GM18867 (cell line): ENCODE data around the gene IMP4.
"Not testable (repeated sequence)": the region's sequence is repeated elsewhere in the genome, so short reads cannot be mapped to it uniquely, and the experiment has no call there.

Experiments
- ATAC-seq: cut with Tn5 transposase; IDR thresholded peaks from one replicate; pipeline ENCODE4 v1.9.1; 2021; ENCODE audit warnings: mild to moderate bottlenecking, moderate library complexity; ENCODE audit not compliant: unreplicated experiment

Gene IMP4, protein sequence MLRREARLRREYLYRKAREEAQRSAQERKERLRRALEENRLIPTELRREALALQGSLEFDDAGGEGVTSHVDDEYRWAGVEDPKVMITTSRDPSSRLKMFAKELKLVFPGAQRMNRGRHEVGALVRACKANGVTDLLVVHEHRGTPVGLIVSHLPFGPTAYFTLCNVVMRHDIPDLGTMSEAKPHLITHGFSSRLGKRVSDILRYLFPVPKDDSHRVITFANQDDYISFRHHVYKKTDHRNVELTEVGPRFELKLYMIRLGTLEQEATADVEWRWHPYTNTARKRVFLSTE

DNA sequence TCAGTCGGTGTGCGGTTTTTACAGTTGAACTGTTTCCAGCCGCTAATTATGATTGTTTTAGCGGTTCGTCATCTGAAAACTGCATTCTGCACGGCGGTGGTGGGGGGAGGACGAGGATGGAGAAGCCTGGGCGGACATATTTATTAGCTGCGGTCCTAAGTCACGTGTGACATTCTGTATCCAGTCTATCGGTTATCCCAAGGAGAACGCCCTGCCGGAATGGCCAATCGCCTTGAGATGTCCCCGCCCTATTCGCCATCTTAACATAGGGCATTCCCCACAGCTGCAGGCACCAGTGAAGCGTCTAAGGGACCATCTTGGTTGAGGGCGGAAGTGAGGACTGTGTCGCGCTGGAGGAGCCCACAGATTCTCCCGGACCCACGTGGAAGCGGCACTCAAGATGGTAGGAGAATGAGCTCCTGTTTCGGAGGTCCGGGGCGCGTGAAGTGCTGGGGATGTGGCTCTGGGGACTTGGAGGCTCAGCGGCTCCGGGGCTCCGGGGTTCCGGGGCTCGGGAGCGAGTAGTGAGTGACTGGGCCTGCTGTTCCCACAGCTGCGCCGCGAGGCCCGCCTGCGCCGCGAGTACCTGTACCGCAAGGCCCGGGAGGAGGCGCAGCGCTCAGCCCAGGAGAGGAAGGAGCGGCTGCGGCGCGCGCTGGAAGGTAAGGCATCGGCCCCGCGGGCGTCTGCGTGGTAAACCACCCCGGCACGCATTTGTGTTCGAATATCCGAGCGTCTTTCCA, at the start of gene IMP4:
TSS of gene IMP4 (plus strand) at position 365 of the 743 bp plus-strand sequence. CDS start at position 401, 36 bp downstream.
- peak; percentile 86 for ATAC-seq

DNA sequence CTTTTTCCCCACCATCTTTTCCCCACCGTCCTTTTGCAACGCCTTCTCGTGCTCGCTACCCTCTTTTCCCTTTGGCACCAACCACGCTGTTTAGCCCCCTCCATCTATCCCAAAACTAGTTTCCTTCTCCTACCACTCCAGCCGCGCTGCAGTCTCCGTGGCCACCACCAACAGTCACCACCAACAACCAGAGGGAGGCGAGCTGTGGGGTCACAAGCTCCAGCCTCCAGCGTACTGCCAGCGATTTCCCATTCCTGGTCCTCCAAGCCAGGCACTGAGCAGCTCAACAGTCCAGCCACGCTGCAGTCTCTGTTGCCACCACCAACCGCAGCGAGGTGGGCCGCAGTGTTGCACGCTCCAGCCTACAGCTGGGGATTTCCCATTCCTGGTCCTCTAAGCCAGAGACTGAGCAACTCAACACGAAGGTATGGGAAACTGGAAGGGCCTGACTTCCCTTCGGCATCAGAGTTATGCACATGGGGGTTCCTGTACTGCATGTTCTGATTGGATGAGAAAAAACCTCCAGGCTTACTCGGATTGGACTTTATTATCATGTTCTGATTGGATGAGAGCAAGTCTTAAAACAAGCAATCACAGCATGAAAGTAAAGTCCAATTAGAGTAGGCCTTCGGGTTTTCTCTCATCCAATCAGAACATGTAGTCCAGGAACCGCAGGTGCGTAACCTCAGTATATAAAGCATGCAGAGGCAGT, 42.3 kb upstream of the IMP4 start:
- ATAC-seq: no peak

DNA sequence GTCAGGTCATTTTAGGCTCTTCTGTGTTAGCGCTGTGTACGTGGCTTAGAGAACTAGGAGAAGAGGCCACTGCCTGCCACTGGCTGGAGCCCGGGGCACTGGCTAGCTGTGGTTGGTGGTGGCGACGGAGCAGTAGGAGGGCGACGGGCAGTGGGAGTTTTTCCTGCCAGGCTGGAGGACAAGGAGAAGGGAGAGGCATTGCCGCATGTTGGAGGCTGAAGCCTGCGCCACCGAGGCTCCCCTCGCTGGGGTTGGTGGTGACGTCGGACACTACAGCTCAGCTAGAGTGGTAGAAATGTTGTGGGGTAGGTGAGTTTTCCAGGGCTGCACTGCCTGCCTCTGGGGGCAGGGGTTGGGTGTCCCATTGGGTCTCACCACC, 41.7 kb upstream of the IMP4 start:
- no peak for ATAC-seq

DNA sequence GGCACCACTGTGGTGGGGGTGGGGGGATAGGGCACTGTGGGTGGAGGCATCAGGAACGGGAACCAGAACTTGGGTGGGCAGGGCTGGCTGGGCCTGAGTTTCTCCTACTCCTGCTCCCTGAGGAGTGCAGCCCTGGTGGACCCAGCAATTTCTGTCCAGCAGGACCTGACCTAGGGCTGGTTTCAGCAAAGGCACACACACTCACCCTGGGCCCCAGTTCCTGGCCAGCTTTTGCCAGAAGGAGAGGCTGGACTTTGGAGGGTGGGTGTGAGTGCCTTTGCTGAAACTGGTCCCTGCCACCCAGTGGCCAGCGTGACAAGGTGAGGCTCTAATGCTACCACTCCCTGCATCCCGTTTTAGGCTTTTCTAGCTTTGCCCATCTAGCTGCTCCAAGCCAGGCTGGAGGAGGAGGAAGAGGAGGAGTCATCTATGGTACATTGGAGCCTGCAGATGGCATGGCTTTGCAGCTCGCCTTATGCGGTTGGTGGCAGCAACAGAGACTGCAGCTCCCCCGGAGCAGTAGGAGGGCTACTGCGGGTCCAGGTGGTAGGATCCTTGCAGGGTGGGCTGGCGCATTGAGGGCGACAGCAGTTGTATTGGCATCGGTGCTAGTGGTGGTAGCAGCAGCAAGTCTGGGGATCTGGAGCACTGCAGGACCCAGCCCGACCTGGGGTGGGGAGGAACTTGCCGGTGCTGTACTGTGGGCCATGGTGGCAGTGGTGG, 40.4 kb upstream of the IMP4 start:
- ATAC-seq: peak; percentile 33

DNA sequence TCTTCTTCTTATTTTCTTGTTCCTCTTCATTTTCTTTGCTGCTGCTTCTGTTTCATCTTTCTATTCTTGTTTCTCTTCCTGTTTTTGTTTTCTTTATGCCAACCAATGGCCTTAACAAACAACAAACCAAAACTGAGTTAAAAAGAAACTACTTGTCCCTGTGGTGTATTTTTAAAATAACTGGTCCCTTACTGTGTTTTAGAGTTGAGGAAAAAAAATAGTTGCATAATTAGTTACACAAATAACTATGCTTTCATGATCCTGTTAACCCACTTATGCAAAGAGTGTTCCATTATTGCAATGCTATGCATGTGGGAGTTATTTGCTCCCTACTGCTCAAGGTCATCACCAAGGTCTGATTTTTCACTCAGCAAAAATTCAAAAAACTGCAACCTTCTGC, 39.5 kb upstream of the IMP4 start:
- ATAC-seq: peak; percentile 89

DNA sequence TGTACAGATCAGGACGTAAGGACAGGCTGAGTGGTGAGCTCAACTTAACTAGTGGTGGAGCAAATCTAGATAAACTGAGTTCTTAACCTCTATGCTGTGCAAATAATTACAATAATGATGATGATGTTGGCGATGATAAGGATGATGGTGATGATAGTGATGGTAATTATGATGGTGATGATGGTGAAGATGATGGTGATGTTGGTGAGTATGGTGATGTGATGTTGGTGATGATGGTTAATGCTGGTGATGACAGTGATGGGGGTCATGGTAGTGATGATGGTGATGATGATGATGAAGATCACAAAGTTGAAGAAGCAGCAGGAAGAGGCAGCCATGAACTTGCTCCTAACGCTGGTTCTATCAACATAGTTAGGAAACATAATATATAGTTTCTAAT, 38.0 kb upstream of the IMP4 start:
- no peak for ATAC-seq

DNA sequence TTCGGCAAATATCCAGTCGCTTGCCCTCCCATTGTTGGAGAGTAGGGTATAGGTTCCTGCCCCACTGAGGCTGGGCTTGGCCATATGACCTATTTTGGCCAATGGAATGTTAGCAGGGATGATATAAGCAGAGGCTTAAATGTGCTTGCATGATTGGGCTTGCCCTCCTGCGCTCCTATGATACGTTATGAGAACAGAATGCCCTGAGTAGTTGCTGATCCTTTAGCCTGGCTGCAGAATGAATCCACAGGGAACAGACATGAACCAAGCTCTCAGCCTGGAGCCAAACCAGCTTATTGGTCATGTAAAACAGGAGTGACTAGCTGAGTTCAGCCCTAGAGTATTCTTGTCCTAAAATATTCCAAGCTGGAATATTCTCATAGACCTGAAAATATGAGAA, 34.8 kb upstream of the IMP4 start:
- ATAC-seq: no peak

DNA sequence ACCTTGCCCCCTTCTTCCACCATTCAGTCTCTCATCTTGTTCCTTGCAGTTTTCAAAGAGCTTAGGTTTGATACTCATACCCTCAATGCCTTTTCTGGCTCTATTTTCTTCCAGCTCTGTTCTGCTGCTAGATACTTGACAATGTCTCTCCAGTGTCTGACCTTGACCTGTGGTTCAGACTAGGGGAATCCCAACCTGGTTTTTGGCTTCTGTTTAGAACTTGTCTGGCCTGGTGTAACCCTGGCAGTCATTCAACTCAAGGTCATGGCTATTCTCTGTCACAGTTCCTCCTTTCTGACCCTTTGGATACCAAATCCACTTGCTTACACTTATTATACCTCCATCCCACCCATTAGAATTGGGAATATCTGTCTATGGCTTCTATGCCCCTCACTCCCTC, 31.8 kb upstream of the IMP4 start:
- ATAC-seq: no peak

DNA sequence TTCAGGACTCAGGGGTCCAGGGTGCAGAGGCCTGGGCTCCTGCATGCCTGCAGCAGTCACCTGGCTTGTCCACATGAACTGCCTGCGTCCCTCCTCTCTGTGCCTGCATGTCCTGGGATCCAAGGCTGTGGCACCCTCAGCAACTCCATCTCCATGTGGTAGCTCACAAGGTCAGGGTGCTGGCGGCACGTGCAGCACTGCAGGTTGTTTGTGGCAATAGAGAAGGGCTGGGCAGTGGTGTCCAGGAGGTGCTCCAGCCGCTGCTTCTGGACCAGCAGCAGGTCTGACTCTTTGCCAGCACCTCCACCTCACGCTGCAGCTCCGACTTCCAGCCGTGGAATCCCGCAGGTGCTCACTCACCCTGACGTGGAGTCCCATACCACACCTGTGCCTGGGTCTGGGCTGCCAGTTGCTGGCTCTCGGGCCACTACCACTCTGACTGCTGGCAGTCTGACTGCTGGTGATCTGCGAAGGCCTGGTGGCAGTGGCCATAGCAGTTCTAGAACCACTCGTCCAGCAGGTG, 28.8 kb upstream of the IMP4 start:
- no peak for ATAC-seq

DNA sequence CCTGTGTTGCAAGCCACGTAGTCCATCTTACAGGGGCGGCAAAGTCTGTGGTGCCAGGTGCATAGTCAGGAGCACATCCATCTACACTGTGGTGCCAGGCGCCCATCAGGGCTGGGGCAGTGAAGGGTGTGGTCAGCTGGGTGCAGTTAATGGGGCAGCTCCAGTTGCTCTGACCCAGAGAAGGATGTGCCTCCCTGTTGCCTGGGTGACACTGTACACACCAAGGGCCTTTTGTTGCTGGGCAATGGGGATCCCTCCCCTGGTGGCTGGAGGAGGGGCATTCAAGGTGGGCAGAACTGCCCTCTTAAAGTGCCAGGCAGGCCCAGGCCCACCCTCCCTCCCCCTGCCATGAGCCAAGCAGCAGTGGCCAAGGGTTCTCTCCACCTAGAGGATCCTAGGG, 28.3 kb upstream of the IMP4 start:
- ATAC-seq: no peak

DNA sequence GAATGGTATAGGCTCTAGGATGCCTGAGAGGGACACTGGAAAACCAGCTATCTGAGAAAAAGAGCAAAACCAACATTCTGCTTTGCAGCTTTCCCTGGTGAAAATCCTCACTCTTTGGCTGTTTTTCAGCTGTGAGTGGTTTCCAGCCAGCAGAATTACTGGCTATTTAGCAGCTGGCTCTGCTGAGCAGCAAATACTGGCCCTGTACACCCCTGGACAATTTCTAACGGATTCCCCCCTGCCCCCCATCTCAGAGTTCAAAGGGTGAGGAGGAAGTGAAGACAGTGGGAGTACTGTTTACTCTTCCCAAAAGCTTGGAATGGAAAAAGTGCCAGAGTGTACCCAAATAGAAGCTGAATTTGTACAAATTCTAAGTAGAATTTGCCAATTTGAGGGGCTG, 26.1 kb upstream of the IMP4 start:
- ATAC-seq: no peak

DNA sequence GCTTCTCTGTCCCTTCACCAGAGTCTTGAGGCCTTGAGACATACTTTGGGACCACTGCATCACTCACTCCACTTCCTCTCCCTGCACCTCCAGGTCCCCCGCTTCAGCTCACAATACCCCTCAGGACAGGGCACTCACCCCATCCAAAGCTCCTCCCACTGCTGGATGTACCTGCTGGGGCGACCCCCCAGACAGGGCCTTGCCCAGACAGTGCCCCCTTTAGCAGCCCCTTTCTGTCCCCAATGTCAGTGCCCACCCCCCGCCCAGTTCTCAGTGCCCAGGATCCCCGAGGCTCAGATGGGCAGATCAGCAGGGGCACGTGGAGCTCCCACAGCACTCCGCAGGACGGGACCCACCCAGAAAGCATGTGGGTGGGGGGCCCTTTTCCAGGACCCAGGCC, 23.8 kb upstream of the IMP4 start:
- no peak for ATAC-seq

DNA sequence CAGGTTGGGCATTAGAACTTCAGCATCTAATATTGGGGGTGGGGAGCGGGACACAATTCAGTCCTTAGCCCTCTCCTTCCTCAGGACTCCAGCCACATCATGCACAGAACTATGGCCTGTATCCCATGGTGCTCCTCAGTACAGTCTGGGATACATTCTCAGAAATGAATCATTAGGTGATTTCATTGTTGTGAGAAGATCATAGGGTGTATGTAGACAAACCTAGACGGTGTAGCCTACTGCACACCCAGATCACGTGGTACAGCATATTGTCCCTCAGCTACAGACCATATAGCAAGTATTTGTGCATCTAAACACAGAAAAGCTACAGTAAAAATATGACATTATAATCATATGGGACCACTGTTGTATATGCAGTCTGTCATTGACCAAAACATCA, 23.2 kb upstream of the IMP4 start:
- no peak for ATAC-seq

DNA sequence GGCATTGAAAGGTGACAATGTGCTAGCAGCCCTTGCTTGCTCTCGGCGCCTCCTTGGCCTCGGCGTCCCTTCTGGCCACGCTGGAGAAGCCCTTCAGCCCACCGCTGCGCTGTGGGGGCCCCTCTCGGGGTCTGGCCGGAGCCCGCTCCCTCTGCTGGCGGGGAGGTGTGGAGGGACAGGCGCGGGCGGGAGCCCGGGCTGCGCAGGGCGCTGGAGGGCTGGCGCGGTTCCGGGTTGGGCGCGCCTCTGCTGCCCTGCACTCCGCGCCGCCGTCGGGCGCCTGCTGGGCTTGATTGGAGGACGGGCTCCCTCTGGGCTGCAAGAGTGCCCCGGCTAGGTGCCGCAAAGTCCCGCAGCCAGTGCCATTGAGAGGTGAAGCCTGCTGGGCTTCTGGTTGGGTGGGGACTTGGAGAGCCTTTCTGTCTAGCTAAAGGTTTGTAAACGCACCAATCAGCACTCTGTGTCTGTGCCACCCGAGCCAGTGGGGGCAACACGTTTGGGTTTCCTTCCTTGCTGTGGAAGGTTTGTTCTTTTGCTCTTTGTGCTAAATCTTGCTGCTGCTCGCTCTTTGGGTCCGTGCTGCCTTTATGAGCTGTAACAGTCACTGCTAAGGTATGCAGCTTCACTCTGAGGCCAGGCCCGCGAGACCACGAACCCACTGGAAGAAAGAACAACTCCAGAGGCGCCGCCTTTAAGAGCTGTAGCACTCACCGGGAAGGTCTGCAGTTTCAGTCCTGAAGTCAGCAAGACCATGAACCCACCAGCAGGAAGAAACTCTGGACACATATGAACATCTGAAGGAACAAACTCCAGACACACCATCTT, 14.8 kb upstream of the IMP4 start:
- ATAC-seq: no peak

DNA sequence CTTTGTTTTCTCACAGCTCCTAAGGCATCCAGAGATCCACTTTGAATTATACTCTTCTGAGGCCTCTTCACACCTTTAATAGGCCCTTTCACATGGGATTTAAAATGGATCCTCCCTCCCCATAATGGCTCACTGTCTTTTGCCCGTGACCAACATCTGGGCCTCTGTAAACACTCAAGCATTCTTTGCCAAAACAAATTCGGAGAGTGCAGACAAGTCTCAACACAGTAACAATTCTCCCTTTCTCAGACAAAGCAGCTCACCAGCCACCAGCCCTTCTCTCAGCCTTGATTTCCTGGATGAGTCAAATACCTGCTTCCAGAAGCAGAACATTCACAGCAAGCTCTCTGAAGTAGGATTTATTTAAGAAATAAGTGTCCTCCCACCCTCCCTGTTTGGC, 14.0 kb upstream of the IMP4 start:
- no peak for ATAC-seq

DNA sequence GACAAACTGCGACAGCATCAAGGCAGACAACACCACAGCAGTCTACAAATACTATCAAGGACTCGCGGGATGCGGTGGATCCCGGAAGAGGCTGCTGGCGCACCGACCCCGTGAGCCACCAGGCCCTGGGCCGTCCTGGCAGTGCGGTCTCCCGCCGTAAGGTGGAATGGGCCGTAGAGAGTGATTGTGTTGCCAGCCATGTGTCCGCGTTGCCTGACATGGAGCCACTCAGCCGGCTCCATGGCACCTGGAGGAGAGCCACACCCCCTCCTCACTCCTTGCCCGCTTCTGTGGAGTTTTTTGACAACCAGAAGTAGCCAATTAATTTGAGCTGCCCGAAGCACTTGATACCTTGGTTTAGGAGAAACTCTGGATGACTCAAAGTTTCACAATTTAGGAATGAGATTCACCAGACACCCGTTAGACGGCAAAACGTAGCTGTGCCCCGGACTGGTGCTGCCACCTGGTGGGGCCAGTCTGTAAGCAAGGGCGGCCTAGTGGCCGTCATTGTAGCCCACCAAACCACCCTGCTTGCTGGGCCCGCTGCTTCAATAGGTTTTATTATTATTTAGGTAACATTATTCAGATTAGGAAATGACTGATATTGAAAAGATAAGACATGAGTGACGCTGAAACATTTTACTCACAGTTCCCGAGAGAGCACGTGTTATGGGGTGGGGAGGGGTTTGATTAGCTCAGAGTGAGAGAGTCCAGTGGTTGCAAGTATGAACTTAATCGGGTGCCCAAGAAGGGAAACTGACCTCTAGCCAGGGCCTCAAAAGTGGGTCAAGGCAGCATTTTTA, 10.2 kb upstream of the IMP4 start:
- peak; percentile 77 for ATAC-seq

DNA sequence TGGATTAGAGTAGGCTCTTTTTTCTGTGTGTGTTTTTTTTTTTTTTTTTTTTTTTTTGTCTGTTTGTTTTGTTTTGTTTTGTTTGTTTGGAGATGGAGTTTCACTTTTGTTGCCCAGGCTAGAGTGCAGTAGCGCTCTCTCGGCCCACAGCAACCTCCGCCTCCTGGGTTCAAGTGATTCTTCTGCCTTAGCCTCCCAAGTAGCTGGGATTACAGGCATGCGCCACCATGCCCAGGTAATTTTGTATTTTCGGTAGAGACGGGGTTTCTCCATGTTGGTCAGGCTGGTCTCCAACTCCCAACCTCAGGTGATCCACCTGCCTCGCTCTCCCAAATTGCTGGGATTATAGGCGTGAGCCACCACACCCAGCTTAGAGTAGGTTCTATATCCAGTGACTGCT, 9.4 kb upstream of the IMP4 start:
- not testable (repeated sequence) for ATAC-seq

DNA sequence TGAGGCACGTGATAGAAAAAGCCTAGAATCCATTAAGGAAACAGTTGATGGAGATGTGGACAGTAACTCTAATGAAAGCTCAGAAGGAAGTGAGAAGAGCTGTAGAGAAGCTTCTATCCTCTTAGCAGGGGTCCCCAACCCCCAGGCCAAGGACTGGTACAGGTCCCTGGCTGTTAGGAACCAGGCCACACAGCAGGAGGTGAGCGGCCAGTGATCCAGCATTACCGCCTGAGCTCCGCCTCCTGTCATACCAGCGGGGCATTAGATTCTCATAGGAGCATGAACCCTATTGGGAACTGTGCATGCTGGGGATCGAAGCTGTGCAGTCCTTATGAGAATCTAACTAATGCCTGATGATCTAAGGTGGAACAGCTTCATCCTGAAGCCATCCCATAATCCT, 8.7 kb upstream of the IMP4 start:
- ATAC-seq: no peak

DNA sequence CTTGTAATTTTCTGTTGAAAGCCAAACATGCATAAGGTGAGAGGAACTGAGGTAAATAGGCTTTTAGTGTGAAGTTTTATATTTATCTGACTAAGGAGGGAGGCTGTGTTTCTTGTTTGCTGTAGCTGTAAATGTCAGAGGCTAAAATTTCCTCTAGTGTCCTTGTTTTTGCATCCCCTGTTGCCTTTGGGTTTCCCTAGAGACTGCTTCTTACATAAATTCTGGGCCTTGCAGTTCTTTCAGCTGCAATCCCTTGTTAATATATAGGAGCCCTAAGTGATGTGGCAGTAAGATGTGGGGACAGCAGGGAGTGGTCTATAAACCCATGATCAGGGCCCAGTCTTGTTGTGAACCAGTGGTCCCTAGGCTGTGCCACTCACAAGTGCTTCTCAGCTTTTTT, 7.5 kb upstream of the IMP4 start:
- ATAC-seq: no peak
